HL-60 (cell line): ENCODE results near the gene MAST2.

Experiments
- GABPA ChIP-seq: IDR thresholded peaks from 2 replicates; pipeline ENCODE4 v1.6.1; 2012; ENCODE audit warnings: low read depth
- POLR2AphosphoS5 ChIP-seq: IDR thresholded peaks from 2 replicates; pipeline ENCODE4 v1.6.1; 2012; ENCODE audit warnings: low read depth
- SPI1 ChIP-seq: IDR thresholded peaks from 2 replicates; pipeline ENCODE4 v1.6.1; 2012; ENCODE audit warnings: low read depth, mild to moderate bottlenecking, borderline replicate concordance
- TF ChIP-seq, protein P1 (sequence below): IDR thresholded peaks from one replicate; pipeline ENCODE4 v1.5.1; 2011; ENCODE audit warnings: low read length, control low read depth, inconsistent platforms; ENCODE audit not compliant: insufficient read depth
- TF ChIP-seq, protein P2 (sequence below): IDR thresholded peaks from 2 replicates; pipeline ENCODE4 v1.6.1; 2012; ENCODE audit warnings: low read depth; ENCODE audit not compliant: insufficient replicate concordance

DNA sequence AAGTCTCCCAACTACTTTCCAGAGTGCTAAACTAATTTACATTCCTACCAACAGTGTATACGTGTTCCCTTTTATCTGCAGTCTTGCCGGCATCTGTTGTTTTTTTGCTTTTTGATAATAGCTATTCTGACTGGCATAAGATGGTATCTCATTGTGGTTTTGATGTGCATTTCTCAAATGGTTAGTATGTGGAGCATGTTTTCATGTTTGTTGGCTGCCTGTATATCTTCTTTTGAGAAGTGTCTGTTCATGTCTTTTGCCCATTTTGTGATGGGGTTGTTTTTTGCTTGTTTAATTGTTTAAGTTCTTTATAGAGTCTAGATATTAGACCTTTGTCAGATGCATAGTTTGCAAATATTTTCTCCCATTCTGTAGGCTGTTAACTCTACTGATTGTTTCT lies 46.6 kb downstream of the MAST2 start:
- TF ChIP-seq, protein P1, sequence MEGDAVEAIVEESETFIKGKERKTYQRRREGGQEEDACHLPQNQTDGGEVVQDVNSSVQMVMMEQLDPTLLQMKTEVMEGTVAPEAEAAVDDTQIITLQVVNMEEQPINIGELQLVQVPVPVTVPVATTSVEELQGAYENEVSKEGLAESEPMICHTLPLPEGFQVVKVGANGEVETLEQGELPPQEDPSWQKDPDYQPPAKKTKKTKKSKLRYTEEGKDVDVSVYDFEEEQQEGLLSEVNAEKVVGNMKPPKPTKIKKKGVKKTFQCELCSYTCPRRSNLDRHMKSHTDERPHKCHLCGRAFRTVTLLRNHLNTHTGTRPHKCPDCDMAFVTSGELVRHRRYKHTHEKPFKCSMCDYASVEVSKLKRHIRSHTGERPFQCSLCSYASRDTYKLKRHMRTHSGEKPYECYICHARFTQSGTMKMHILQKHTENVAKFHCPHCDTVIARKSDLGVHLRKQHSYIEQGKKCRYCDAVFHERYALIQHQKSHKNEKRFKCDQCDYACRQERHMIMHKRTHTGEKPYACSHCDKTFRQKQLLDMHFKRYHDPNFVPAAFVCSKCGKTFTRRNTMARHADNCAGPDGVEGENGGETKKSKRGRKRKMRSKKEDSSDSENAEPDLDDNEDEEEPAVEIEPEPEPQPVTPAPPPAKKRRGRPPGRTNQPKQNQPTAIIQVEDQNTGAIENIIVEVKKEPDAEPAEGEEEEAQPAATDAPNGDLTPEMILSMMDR = no peak
- TF ChIP-seq POLR2AphosphoS5 (no peak), GABPA (no peak), SPI1 (no peak)
- TF ChIP-seq, protein P2, sequence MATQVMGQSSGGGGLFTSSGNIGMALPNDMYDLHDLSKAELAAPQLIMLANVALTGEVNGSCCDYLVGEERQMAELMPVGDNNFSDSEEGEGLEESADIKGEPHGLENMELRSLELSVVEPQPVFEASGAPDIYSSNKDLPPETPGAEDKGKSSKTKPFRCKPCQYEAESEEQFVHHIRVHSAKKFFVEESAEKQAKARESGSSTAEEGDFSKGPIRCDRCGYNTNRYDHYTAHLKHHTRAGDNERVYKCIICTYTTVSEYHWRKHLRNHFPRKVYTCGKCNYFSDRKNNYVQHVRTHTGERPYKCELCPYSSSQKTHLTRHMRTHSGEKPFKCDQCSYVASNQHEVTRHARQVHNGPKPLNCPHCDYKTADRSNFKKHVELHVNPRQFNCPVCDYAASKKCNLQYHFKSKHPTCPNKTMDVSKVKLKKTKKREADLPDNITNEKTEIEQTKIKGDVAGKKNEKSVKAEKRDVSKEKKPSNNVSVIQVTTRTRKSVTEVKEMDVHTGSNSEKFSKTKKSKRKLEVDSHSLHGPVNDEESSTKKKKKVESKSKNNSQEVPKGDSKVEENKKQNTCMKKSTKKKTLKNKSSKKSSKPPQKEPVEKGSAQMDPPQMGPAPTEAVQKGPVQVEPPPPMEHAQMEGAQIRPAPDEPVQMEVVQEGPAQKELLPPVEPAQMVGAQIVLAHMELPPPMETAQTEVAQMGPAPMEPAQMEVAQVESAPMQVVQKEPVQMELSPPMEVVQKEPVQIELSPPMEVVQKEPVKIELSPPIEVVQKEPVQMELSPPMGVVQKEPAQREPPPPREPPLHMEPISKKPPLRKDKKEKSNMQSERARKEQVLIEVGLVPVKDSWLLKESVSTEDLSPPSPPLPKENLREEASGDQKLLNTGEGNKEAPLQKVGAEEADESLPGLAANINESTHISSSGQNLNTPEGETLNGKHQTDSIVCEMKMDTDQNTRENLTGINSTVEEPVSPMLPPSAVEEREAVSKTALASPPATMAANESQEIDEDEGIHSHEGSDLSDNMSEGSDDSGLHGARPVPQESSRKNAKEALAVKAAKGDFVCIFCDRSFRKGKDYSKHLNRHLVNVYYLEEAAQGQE = no peak
